Chondrocyte (in vitro differentiated cells): ENCODE results near the gene TAS2R50. TPM values are rescaled to one million over a fixed set of nuclear protein-coding genes. Genes with fewer than 3 reads are reported as not detected.
"Not testable (repeated sequence)": the region's sequence is repeated elsewhere in the genome, so short reads cannot be mapped to it uniquely, and the experiment has no call there.

ENCODE experiments used
- DNase-seq: peaks from one replicate; pipeline ENCODE4 v3.0.0; 2021; ENCODE audit warnings: mixed read lengths, low spot score
- H3K27ac Mint-ChIP-seq: one replicate; pipeline ENCODE4 v1.8.0; 2021; ENCODE audit warnings: mild to moderate bottlenecking, moderate library complexity, mixed read lengths; ENCODE audit not compliant: unreplicated experiment
- H3K27me3 Mint-ChIP-seq: 2 replicates; pipeline ENCODE4 v1.8.0; 2021; ENCODE audit warnings: low read depth, mixed read lengths
- H3K36me3 Mint-ChIP-seq: 2 replicates; pipeline ENCODE4 v1.8.0; 2021; ENCODE audit warnings: low read depth, mixed read lengths
- H3K4me1 Mint-ChIP-seq: 2 replicates; pipeline ENCODE4 v1.8.0; 2021; ENCODE audit warnings: low read depth, mild to moderate bottlenecking, mixed read lengths
- H3K4me3 Mint-ChIP-seq: one replicate; pipeline ENCODE4 v1.8.0; 2021; ENCODE audit warnings: mild to moderate bottlenecking, moderate library complexity, mixed read lengths; ENCODE audit not compliant: unreplicated experiment
- H3K9me3 Mint-ChIP-seq: 2 replicates; pipeline ENCODE4 v1.8.0; 2021; ENCODE audit warnings: low read depth, mixed read lengths
- long read RNA-seq: library from polyadenylated mRNA; stranded (forward); transcript quantifications from one replicate; pipeline ENCODE4 v2.0.0, GENCODE V29; 2021
- total RNA-seq: library from RNA; stranded (reverse); gene quantifications from 3 replicates; pipeline ENCODE4 v1.2.1, GENCODE V29; 2021
- TF ChIP-seq, protein P1 (sequence below): fragments of 200-600 bp; sonication (generic); IDR thresholded peaks from 2 replicates; pipeline ENCODE4 v1.5.0; 2021; ENCODE audit warnings: antibody characterized with exemption, mild to moderate bottlenecking, moderate library complexity

Gene TAS2R50, protein sequence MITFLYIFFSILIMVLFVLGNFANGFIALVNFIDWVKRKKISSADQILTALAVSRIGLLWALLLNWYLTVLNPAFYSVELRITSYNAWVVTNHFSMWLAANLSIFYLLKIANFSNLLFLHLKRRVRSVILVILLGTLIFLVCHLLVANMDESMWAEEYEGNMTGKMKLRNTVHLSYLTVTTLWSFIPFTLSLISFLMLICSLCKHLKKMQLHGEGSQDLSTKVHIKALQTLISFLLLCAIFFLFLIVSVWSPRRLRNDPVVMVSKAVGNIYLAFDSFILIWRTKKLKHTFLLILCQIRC
- total RNA-seq = 0.46 to 1.8 TPM (median 0.95 TPM) in 3 replicates
- long read RNA-seq = 0 reads

DNA sequence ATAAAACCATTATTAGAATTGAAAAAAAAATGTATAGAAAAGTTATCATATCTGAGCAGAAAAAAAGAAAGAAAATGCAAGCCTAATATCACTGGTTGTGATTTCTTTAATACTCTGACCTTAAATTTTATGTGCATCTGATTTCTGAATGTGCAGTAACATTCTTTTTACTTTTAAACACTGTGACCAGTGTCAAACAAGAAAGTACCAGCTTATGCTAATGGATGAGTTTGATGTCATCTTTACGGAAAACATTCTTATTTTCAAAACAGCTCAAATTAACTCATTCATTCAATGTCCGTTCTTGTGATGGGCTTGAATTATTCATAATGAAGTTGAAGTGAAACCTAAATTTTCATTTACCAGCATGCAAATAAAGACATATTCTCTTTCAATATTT is at the start of gene TAS2R50:
Gene TAS2R50, minus strand, starts transcription at position 101 of the 400 bp plus-strand sequence. Its CDS starts 52 bp downstream, at position 49.
- TF ChIP-seq, protein P1, sequence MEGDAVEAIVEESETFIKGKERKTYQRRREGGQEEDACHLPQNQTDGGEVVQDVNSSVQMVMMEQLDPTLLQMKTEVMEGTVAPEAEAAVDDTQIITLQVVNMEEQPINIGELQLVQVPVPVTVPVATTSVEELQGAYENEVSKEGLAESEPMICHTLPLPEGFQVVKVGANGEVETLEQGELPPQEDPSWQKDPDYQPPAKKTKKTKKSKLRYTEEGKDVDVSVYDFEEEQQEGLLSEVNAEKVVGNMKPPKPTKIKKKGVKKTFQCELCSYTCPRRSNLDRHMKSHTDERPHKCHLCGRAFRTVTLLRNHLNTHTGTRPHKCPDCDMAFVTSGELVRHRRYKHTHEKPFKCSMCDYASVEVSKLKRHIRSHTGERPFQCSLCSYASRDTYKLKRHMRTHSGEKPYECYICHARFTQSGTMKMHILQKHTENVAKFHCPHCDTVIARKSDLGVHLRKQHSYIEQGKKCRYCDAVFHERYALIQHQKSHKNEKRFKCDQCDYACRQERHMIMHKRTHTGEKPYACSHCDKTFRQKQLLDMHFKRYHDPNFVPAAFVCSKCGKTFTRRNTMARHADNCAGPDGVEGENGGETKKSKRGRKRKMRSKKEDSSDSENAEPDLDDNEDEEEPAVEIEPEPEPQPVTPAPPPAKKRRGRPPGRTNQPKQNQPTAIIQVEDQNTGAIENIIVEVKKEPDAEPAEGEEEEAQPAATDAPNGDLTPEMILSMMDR = no peak
- Mint-ChIP-seq H3K9me3 (peaks cover 13% of the 10 kb centered on the region), H3K4me3 (no peak within 1 kb of the TSS), H3K36me3 (peaks cover 15% of the 10 kb centered on the region), H3K27ac (no peak within 1 kb of the TSS), H3K4me1 (no peaks in the 10 kb centered on the region), H3K27me3 (no peaks in the 10 kb centered on the region)
- DNase-seq = no peak

DNA sequence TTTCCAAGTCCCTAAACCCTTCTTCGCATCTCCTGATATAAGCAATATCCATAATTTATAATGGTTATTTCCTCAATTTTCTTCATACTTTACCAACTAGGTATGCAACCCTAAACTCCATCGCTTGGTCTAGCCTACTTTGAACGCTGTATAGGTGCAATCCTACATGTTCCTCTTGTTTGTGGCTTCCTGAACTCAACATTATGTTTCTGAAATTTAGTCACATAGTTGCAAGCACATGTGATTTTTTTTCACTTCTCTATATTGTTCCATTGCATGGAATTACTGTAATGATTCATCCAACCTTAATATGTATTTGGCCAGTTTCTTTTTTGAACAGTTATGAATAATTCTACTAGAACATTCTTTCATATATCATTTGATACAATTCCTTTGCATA is 47.2 kb upstream of the TAS2R50 start:
- not testable (repeated sequence) for H3K27ac Mint-ChIP-seq, H3K27me3 Mint-ChIP-seq, DNase-seq, H3K4me1 Mint-ChIP-seq, H3K4me3 Mint-ChIP-seq, H3K9me3 Mint-ChIP-seq
- H3K36me3 Mint-ChIP-seq = peaks cover 12% of the 10 kb centered on the region

DNA sequence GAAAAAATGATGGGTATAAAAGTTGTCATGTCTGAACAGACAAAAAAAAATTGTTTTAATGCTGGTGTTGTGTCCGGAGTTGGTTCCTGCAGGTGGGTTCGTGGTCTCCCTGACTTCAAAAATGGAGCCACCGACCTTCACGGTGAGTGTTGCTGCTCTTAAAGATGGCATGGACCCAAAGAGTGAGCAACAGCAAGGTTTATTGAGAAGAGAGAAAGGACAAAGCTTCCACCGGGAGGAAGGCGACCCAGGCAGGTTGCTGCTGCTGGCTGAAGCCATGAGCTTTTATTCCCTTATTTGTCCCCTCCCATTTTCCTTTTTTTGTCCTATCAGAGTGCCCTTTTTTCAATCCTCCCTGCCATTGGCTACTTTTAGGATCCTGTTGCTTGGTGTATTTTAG is 44.6 kb upstream of the TAS2R50 start, which contains the start of gene TAS2R31:
Gene TAS2R31, minus strand, starts transcription at position 101 of the 400 bp plus-strand sequence. Its CDS starts 72 bp downstream, at position 29.
- Mint-ChIP-seq H3K27me3 (no peaks in the 10 kb centered on the region), H3K27ac (no peak within 1 kb of the TSS)
- TF ChIP-seq, protein P1 = no peak

DNA sequence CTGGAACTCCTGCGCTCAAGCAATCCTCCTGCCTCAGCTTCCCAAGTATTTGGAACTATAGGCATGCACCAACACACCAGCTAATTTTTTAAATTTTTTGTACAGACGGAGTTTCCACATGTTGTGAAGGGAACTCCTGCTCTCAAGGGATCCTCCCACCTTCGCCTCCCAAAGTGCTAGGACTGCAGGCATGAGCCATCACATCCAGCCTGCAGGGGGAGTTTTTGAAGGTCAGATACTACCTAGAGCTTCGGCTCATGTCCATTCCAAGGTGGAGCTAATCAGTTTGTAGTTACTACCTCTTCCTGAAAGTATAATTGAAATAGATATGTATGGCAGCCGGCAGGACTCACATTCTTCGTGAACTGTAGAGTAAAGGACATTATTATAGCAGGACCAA is 39.4 kb upstream of the TAS2R50 start:
- Mint-ChIP-seq H3K4me1 (no peaks in the 10 kb centered on the region), H3K27ac (no peak overlapping the region), H3K36me3 (peaks cover 13% of the 10 kb centered on the region), H3K27me3 (no peaks in the 10 kb centered on the region), H3K4me3 (no peak overlapping the region), H3K9me3 (peaks cover 5% of the 10 kb centered on the region)
- DNase-seq = no peak
- TF ChIP-seq, protein P1 = no peak

More for the DNA sequence above, 44.6 kb upstream of the TAS2R50 start, which contains the start of gene TAS2R31:
- Mint-ChIP-seq H3K36me3 (peaks cover 14% of the 10 kb centered on the region), H3K9me3 (no peaks in the 10 kb centered on the region), H3K4me3 (no peak within 1 kb of the TSS), H3K4me1 (no peaks in the 10 kb centered on the region)
- DNase-seq = no peak

DNA sequence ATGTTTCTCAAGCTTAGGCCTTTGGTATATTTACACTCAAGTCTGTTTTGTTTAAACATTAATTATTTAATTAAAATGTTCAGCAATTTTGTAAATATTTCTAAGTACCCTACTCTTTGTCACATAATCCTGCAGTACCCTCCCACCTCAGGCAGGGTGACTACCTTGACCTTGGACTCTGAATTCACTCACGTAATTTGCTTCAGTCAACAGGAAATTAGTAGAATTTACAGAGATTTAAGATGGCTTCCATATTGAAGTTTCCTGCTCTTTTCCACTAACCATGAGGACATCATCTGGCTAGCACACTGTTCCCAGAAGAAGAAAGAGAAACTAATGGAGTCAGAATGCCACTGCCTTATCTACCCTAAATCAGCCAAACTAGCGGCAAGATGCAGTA is 36.7 kb upstream of the TAS2R50 start:
- Mint-ChIP-seq H3K36me3 (peaks cover 13% of the 10 kb centered on the region), H3K4me1 (no peaks in the 10 kb centered on the region), H3K4me3 (no peak overlapping the region), H3K27ac (peak overlapping the region; percentile 47), H3K9me3 (peaks cover 5% of the 10 kb centered on the region), H3K27me3 (no peaks in the 10 kb centered on the region)
- TF ChIP-seq, protein P1 = no peak
- DNase-seq = no peak

DNA sequence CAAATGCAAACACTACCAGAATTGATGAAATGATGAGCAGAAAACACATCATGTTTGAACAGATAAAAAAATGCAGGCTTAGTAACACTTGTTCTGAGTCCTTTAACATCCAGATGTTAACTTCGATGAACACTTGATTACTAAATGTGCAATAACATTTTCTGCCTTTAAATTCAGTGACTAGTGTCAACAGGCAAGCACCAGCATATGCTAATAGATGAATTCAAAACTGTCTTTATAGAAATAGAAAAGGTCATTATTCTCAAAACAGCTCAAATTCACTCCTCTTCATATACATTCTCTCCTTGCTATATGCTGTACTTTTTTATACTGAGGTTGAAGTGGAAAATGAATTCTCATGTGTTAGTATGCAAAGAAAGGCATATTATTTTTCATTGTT is 35.8 kb upstream of the TAS2R50 start, which contains the start of gene TAS2R19:
Gene TAS2R19, minus strand, starts transcription at position 101 of the 400 bp plus-strand sequence. Its CDS starts 49 bp downstream, at position 52.
- H3K27ac Mint-ChIP-seq = peak within 1 kb of the TSS; percentile 47
- H3K36me3 Mint-ChIP-seq = peaks cover 11% of the 10 kb centered on the region
- no peak for DNase-seq
- no peak within 1 kb of the TSS for H3K4me3 Mint-ChIP-seq
- no peaks in the 10 kb centered on the region for H3K27me3 Mint-ChIP-seq
- H3K4me1 Mint-ChIP-seq = no peaks in the 10 kb centered on the region
- H3K9me3 Mint-ChIP-seq = peaks cover 5% of the 10 kb centered on the region
- TF ChIP-seq, protein P1 = no peak
